HEK293 (cell line): ENCODE results near the gene MDM2.

ENCODE experiments used
- CTCF ChIA-PET: fragments of 350-600 bp; formaldehyde crosslinking; extraction: SDS; loops from one replicate; lab custom pipeline; 2021; ENCODE audit warnings: antibody characterized with exemption; lab: Yijun Ruan, JAX
- POLR2A ChIA-PET: fragments of 300-600 bp; formaldehyde crosslinking; extraction: SDS; loops from one replicate; lab custom pipeline; 2020; ENCODE audit warnings: antibody characterized with exemption, inconsistent platforms; lab: Yijun Ruan, JAX
- H3K27ac ChIP-seq: fragments of 200-500 bp; sonication (Bioruptor generic); 2 replicates; pipeline ENCODE4 v1.5.1; 2014; ENCODE audit warnings: low read depth, low read length, control low read depth, inconsistent platforms; ENCODE audit errors: extremely low read depth
- H3K36me3 ChIP-seq, 2 experiments: fragments of 200-500 bp in 1 of 2; sonication (Bioruptor generic) in 1 of 2; 1 replicate in 1 of 2; 2 replicates in 1 of 2; pipeline ENCODE4 v1.5.1; 2014 to 2017; ENCODE audit warnings: inconsistent platforms in 2 of 2, low read length in 2 of 2; ENCODE audit not compliant: control insufficient read depth in 2 of 2, insufficient read depth in 1 of 2
- H3K4me1 ChIP-seq: fragments of 200-500 bp; sonication (Bioruptor generic); 2 replicates; pipeline ENCODE4 v1.5.1; 2014; ENCODE audit warnings: mild to moderate bottlenecking, low read length, inconsistent platforms; ENCODE audit not compliant: control insufficient read depth, insufficient read depth
- H3K4me3 ChIP-seq: 2 replicates; pipeline ENCODE4 v1.5.1; 2011; ENCODE audit warnings: low read depth, mild to moderate bottlenecking, control low read depth, low read length, moderate library complexity
- H3K9me3 ChIP-seq: fragments of 200-500 bp; sonication (Bioruptor generic); 2 replicates; pipeline ENCODE4 v1.5.1; 2014; ENCODE audit warnings: low read depth, low read length, inconsistent platforms; ENCODE audit not compliant: control insufficient read depth, insufficient read depth
- FEZF1 ChIP-seq: fragments of 450-650 bp; formaldehyde crosslinking; IDR thresholded peaks from 2 replicates; pipeline ENCODE4 v1.5.1; 2016; ENCODE audit warnings: missing biosample characterization, missing genetic modification characterization
- GLI4 ChIP-seq: fragments of 450-650 bp; formaldehyde crosslinking; IDR thresholded peaks from 2 replicates; pipeline ENCODE4 v1.5.1; 2016; ENCODE audit warnings: missing biosample characterization, missing genetic modification characterization
- ZNF121 ChIP-seq: fragments of 450-650 bp; formaldehyde crosslinking; IDR thresholded peaks from 2 replicates; pipeline ENCODE4 v1.5.1; 2016; ENCODE audit warnings: missing biosample characterization, missing genetic modification characterization
- ZNF148 ChIP-seq: fragments of 450-650 bp; formaldehyde crosslinking; IDR thresholded peaks from 2 replicates; pipeline ENCODE4 v1.5.0; 2017; ENCODE audit warnings: missing biosample characterization, missing genetic modification characterization, borderline replicate concordance
- ZNF2 ChIP-seq: fragments of 450-650 bp; formaldehyde crosslinking; IDR thresholded peaks from 2 replicates; pipeline ENCODE4 v1.5.1; 2016; ENCODE audit warnings: missing biosample characterization, missing genetic modification characterization
- ZNF24 ChIP-seq: fragments of 450-650 bp; formaldehyde crosslinking; IDR thresholded peaks from 2 replicates; pipeline ENCODE4 v1.5.1; 2016; ENCODE audit warnings: missing biosample characterization, missing genetic modification characterization
- ZNF26 ChIP-seq: fragments of 450-650 bp; formaldehyde crosslinking; IDR thresholded peaks from 2 replicates; pipeline ENCODE4 v1.5.1; 2016; ENCODE audit warnings: missing biosample characterization, missing genetic modification characterization
- ZNF266 ChIP-seq: fragments of 450-650 bp; formaldehyde crosslinking; IDR thresholded peaks from 2 replicates; pipeline ENCODE4 v1.5.1; 2016; ENCODE audit warnings: missing biosample characterization, missing genetic modification characterization, low read depth
- ZNF391 ChIP-seq: fragments of 450-650 bp; formaldehyde crosslinking; IDR thresholded peaks from 2 replicates; pipeline ENCODE4 v1.5.1; 2016; ENCODE audit warnings: low read depth, missing biosample characterization, missing genetic modification characterization, borderline replicate concordance
- ZNF501 ChIP-seq: fragments of 450-650 bp; formaldehyde crosslinking; IDR thresholded peaks from 2 replicates; pipeline ENCODE4 v1.5.1; 2016; ENCODE audit warnings: missing biosample characterization, missing genetic modification characterization
- ZNF585B ChIP-seq: fragments of 450-650 bp; formaldehyde crosslinking; IDR thresholded peaks from 2 replicates; pipeline ENCODE4 v1.5.1; 2016; ENCODE audit warnings: missing biosample characterization, missing genetic modification characterization
- ZNF629 ChIP-seq: fragments of 450-650 bp; formaldehyde crosslinking; IDR thresholded peaks from 2 replicates; pipeline ENCODE4 v1.5.1; 2017; ENCODE audit warnings: missing biosample characterization, missing genetic modification characterization
- ZNF654 ChIP-seq: fragments of 450-650 bp; formaldehyde crosslinking; IDR thresholded peaks from 2 replicates; pipeline ENCODE4 v1.5.1; 2016; ENCODE audit warnings: low read depth, missing biosample characterization, missing genetic modification characterization
- ZNF670 ChIP-seq: fragments of 450-650 bp; formaldehyde crosslinking; IDR thresholded peaks from 2 replicates; pipeline ENCODE4 v1.5.1; 2016; ENCODE audit warnings: missing biosample characterization, missing genetic modification characterization, low read depth
- ZNF747 ChIP-seq: fragments of 450-650 bp; formaldehyde crosslinking; IDR thresholded peaks from 2 replicates; pipeline ENCODE4 v1.5.1; 2016; ENCODE audit warnings: missing biosample characterization, missing genetic modification characterization
- ZNF785 ChIP-seq: fragments of 450-650 bp; formaldehyde crosslinking; IDR thresholded peaks from 2 replicates; pipeline ENCODE4 v1.5.1; 2016; ENCODE audit warnings: missing biosample characterization, missing genetic modification characterization

Gene MDM2

GRCh38 chr12:68785358-68785757 is 22.6 kb upstream of the MDM2 start:
- H3K36me3 ChIP-seq = no peaks in the 10 kb centered on the region
- H3K4me3 ChIP-seq = no peak overlapping the region
- peaks cover 4% of the 10 kb centered on the region; the same call in 1 of the 2 replicates for H3K4me1 ChIP-seq
- ChIA-PET CTCF (no interaction called here), POLR2A (interaction anchor here (0.6 to 0.7 kb wide), 2 partner anchors 23 to 26 kb away, joined by 3 to 9 read pairs; no protein-coding TSS in a partner anchor)
- H3K9me3 ChIP-seq = no peaks in the 10 kb centered on the region
- TF ChIP-seq ZNF2 (tag by site-specific recombination) = no peak
- no peak for TF ChIP-seq ZNF785
- no peak for TF ChIP-seq ZNF585B (tag by site-specific recombination)
- no peak for TF ChIP-seq GLI4 (tag by site-specific recombination)
- no peak for TF ChIP-seq ZNF266 (tag by site-specific recombination)
- TF ChIP-seq ZNF670 (tag by site-specific recombination) = no peak
- TF ChIP-seq ZNF391 (tag by site-specific recombination) = no peak
- TF ChIP-seq ZNF501 (tag by site-specific recombination) = no peak
- TF ChIP-seq ZNF747 (tag by site-specific recombination) = no peak
- H3K27ac ChIP-seq = no peak overlapping the region

GRCh38 chr12:68785823-68786222 is 22.2 kb upstream of the MDM2 start:
- Histone ChIP-seq H3K9me3 (no peaks in the 10 kb centered on the region), H3K36me3 (no peaks in the 10 kb centered on the region), H3K4me3 (no peak overlapping the region), H3K27ac (no peak overlapping the region), H3K4me1 (peaks cover 4% of the 10 kb centered on the region; the same call in 1 of the 2 replicates)
- CTCF ChIA-PET = interaction anchor here (1.2 kb wide), 1 partner anchor 9 kb away, joined by 3 read pairs; no protein-coding TSS in a partner anchor
- POLR2A ChIA-PET = interaction anchor here (0.6 kb wide), 1 partner anchor 25 kb away, joined by 9 read pairs; no protein-coding TSS in a partner anchor
- TF ChIP-seq ZNF148 (tag by site-specific recombination) (no peak), FEZF1 (no peak)

GRCh38 chr12:68786929-68787328 is 21.0 kb upstream of the MDM2 start:
- TF ChIP-seq ZNF654 (tag by site-specific recombination) = 0 out of 2 replicates have a peak, but pooled peaks have one; percentile 19
- no peak for TF ChIP-seq ZNF24
- TF ChIP-seq ZNF629 (tag by site-specific recombination) = no peak
- Histone ChIP-seq H3K27ac (no peak overlapping the region), H3K36me3 (no peaks in the 10 kb centered on the region), H3K4me3 (no peak overlapping the region), H3K4me1 (peaks cover 4% of the 10 kb centered on the region; the same call in 1 of the 2 replicates), H3K9me3 (no peaks in the 10 kb centered on the region)
- CTCF ChIA-PET = interaction anchor here (0.8 to 1.2 kb wide), 2 partner anchors 8 to 13 kb away, joined by 3 read pairs; no protein-coding TSS in a partner anchor
- POLR2A ChIA-PET = no interaction called here

GRCh38 chr12:68788554-68789143 is 19.3 kb upstream of the MDM2 start:
- H3K4me3 ChIP-seq = no peak overlapping the region
- H3K27ac ChIP-seq = no peak overlapping the region
- no peaks in the 10 kb centered on the region for H3K36me3 ChIP-seq
- no peaks in the 10 kb centered on the region for H3K9me3 ChIP-seq
- CTCF ChIA-PET = interaction anchor here (0.7 kb wide), 1 partner anchor 16 kb away, joined by 4 read pairs; no protein-coding TSS in a partner anchor
- peaks cover 4% of the 10 kb centered on the region; the same call in 1 of the 2 replicates for H3K4me1 ChIP-seq
- POLR2A ChIA-PET = no interaction called here
- TF ChIP-seq ZNF121 (tag by site-specific recombination) = 0 out of 2 replicates have a peak, but pooled peaks have one; percentile 13
- TF ChIP-seq ZNF26 = no peak
- TF ChIP-seq, all 188 proteins: peak for 1
